SK-N-SH (cell line): ENCODE data around the gene CDH4. TPM values are rescaled to one million over a fixed set of nuclear protein-coding genes. Genes with fewer than 3 reads are reported as not detected.

ENCODE experiments used
- CTCF ChIA-PET: fragments of 300-600, 350-600 bp; formaldehyde crosslinking; extraction: SDS; loops from one replicate; lab custom pipeline; 2021; lab: Yijun Ruan, JAX
- POLR2A ChIA-PET: fragments of 350-600 bp; sonication (Branson Sonifier 250); formaldehyde crosslinking; extraction: SDS; loops from one replicate; lab custom pipeline; 2020; ENCODE audit warnings: antibody characterized with exemption, inconsistent platforms; lab: Yijun Ruan, JAX
- DNase-seq: peaks from one replicate; pipeline ENCODE4 v3.0.0; 2012
- H2AFZ ChIP-seq: fragments of 200-600 bp; sonication (generic); 2 replicates; pipeline ENCODE4 v1.8.1; 2016; ENCODE audit warnings: antibody characterized with exemption, mild to moderate bottlenecking, low read depth
- H3F3A ChIP-seq: fragments of 200-600 bp; sonication (generic); replicated peaks from 2 replicates; pipeline ENCODE3; 2016; ENCODE audit warnings: antibody characterized with exemption, mild to moderate bottlenecking; ENCODE audit not compliant: insufficient read depth
- H3K27ac ChIP-seq, 2 experiments: fragments of 200-500 bp in 1 of 2; fragments of 200-600 bp in 1 of 2; sonication (Bioruptor generic) in 1 of 2; sonication (generic), shearing (Covaris generic) in 1 of 2; 2 replicates each; pipeline versions ENCODE4 v1.5.1 to v1.6.1; 2014 to 2016; ENCODE audit warnings: low read depth in 2 of 2, inconsistent platforms in 1 of 2, low read length in 1 of 2, mild to moderate bottlenecking in 1 of 2, mixed read lengths in 1 of 2
- H3K27me3 ChIP-seq: fragments of 200-600 bp; sonication (generic), shearing (Covaris generic); 2 replicates; pipeline ENCODE4 v1.6.1; 2016; ENCODE audit warnings: mixed run types; ENCODE audit not compliant: insufficient read depth
- H3K36me3 ChIP-seq, 2 experiments: fragments of 200-500 bp in 1 of 2; fragments of 200-600 bp in 1 of 2; sonication (Bioruptor generic) in 1 of 2; sonication (generic) in 1 of 2; replicated peaks in 1 of 2; 2 replicates each; pipeline versions ENCODE3 to v1.5.1; 2014 to 2016; ENCODE audit warnings: low read length in 1 of 2, mild to moderate bottlenecking in 1 of 2; ENCODE audit not compliant: insufficient read depth in 2 of 2, control insufficient read depth in 1 of 2
- H3K4me1 ChIP-seq, 2 experiments: fragments of 200-500 bp in 1 of 2; fragments of 200-600 bp in 1 of 2; sonication (Bioruptor generic) in 1 of 2; sonication (generic), shearing (Covaris generic) in 1 of 2; 2 replicates each; pipeline versions ENCODE4 v1.5.1 to v1.6.1; 2014 to 2016; ENCODE audit warnings: low read depth in 1 of 2, low read length in 1 of 2, mixed run types in 1 of 2; ENCODE audit not compliant: insufficient read depth in 2 of 2, control insufficient read depth in 1 of 2
- H3K4me2 ChIP-seq: fragments of 200-600 bp; sonication (generic), shearing (Covaris generic); 2 replicates; pipeline ENCODE4 v1.6.1; 2017; ENCODE audit warnings: mixed run types
- H3K4me3 ChIP-seq, 2 experiments: fragments of 200-500 bp in 1 of 2; fragments of 200-600 bp in 1 of 2; sonication (Bioruptor generic) in 1 of 2; sonication (generic), shearing (Covaris generic) in 1 of 2; 2 replicates each; pipeline versions ENCODE4 v1.5.1 to v1.8.1; 2014 to 2016; ENCODE audit warnings: low read depth in 2 of 2, inconsistent platforms in 1 of 2, low read length in 1 of 2, mild to moderate bottlenecking in 1 of 2, mixed read lengths in 1 of 2, moderate library complexity in 1 of 2
- H3K79me2 ChIP-seq: fragments of 200-600 bp; sonication (generic); 2 replicates; pipeline ENCODE4 v1.8.1; 2017; ENCODE audit warnings: mild to moderate bottlenecking; ENCODE audit not compliant: insufficient read depth
- H3K9ac ChIP-seq: fragments of 200-600 bp; sonication (generic); 2 replicates; pipeline ENCODE4 v1.6.1; 2017; ENCODE audit warnings: mixed run types
- H3K9me2 ChIP-seq: fragments of 200-600 bp; sonication (generic); 2 replicates; pipeline ENCODE4 v1.6.1; 2017; ENCODE audit warnings: mixed run types
- H3K9me3 ChIP-seq: fragments of 200-600 bp; sonication (generic); 2 replicates; pipeline ENCODE4 v1.6.1; 2017; ENCODE audit warnings: mixed run types, mild to moderate bottlenecking, moderate library complexity
- H4K20me1 ChIP-seq: fragments of 200-600 bp; sonication (generic); 2 replicates; pipeline ENCODE4 v1.6.1; 2017; ENCODE audit warnings: mild to moderate bottlenecking, mixed run types; ENCODE audit not compliant: insufficient read depth
- CHD2 ChIP-seq: fragments of 150-350 bp; IDR thresholded peaks from 2 replicates; pipeline ENCODE4 v1.6.1; 2018; ENCODE audit warnings: low read length; ENCODE audit not compliant: partially characterized antibody
- EZH2phosphoT487 ChIP-seq: fragments of 200-600 bp; sonication (generic); IDR thresholded peaks from 2 replicates; pipeline ENCODE4 v1.6.1; 2017; ENCODE audit warnings: low read depth, mixed run types, mild to moderate bottlenecking, antibody characterized with exemption, moderate library complexity, borderline replicate concordance
- FOXJ3 ChIP-seq: sonication (generic); formaldehyde crosslinking; IDR thresholded peaks from 2 replicates; pipeline ENCODE4 v1.5.1; 2020; ENCODE audit warnings: mild to moderate bottlenecking, missing genetic modification reagents
- JUND ChIP-seq: IDR thresholded peaks from 2 replicates; pipeline ENCODE4 v1.4.0; 2012
- MEF2A ChIP-seq: IDR thresholded peaks from 2 replicates; pipeline ENCODE4 v1.4.0; 2012; ENCODE audit warnings: low read depth, borderline replicate concordance
- POLR2AphosphoS5 ChIP-seq: IDR thresholded peaks from 2 replicates; pipeline ENCODE4 v1.6.1; 2012; ENCODE audit warnings: low read depth, low read length
- RAD21 ChIP-seq: IDR thresholded peaks from 2 replicates; pipeline ENCODE4 v1.6.1; 2012; ENCODE audit warnings: mild to moderate bottlenecking, low read length
- RFX5 ChIP-seq: IDR thresholded peaks from 2 replicates; pipeline ENCODE4 v1.6.1; 2012; ENCODE audit warnings: mild to moderate bottlenecking, improper control_type of control experiment, low read length
- RXRA ChIP-seq: IDR thresholded peaks from 2 replicates; pipeline ENCODE4 v1.4.0; 2012; ENCODE audit warnings: low read depth, mild to moderate bottlenecking, borderline replicate concordance
- TEAD4 ChIP-seq: IDR thresholded peaks from 2 replicates; pipeline ENCODE4 v1.4.0; 2012; ENCODE audit warnings: mild to moderate bottlenecking, borderline replicate concordance; ENCODE audit not compliant: insufficient read depth
- WGBS: methylation state at CpG from one replicate; pipeline ENCODE4 v1.1.6; 2017; ENCODE audit warnings: low lambda C conversion rate; 5-methylcytosine and 5-hydroxymethylcytosine counted together
- polyA plus RNA-seq, 3 experiments: library from polyadenylated mRNA; depleted of rRNA; stranded (reverse); fragments of >200 nt; gene quantifications; 2 replicates each; pipeline ENCODE4 v1.2.3, GENCODE V29; 2012
- TF ChIP-seq, protein P1 (sequence below): fragments of 200-600 bp; sonication (generic); IDR thresholded peaks from 2 replicates; pipeline ENCODE4 v1.6.1; 2017; ENCODE audit warnings: antibody characterized with exemption, mild to moderate bottlenecking, moderate library complexity
- TF ChIP-seq, protein P2 (sequence below): IDR thresholded peaks from 2 replicates; pipeline ENCODE4 v1.4.0; 2012; ENCODE audit warnings: low read depth, borderline replicate concordance
- TF ChIP-seq, protein P3 (sequence below): IDR thresholded peaks from 2 replicates; pipeline ENCODE4; 2012
- TF ChIP-seq, protein P4 (sequence below): IDR thresholded peaks from 2 replicates; pipeline ENCODE4 v1.4.0; 2012; ENCODE audit warnings: low read depth

CDH4 gene
- polyA plus RNA-seq, 1 of the 3 experiments (the other 2 are of a cell fraction) = not detected

DNA sequence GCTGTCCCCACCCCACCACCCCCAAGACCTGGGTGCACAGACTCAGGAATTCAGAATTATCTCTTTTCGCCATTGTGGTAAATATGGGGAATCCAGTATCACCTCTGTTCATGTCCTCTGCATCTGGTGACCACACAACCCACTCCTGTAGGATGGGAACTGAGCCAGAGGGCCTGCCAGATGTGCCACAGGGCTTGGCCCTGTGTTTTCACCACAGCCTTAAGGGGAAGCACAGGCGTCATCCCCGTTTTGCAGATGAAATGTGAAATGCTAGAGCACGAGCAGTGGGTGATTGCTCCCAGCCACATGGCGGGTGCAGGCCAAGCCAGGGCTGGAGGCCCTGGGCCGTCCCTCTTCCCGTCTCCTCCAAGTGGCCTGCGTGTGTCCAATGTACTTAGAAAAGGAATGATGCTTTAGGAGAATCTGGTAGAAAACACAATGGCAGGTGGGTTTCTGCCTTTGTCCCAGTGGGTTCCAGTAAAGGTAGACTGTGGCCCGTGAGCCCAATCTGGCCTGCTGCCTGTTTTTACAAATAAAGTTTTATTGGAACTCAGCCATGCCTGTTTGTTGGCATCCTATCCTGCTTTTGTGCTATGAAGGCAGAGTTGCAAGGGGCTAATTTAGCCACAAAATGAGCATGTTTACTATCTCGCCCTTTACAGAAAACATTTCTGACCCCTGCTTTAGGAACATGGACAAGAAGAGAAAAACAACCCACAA, 309.2 kb downstream of the CDH4 start:
- no peaks in the 10 kb centered on the region for H3K9me3 ChIP-seq
- no peak overlapping the region for H3K9ac ChIP-seq
- H3K27ac ChIP-seq = no peak overlapping the region
- no peaks in the 10 kb centered on the region for H3K9me2 ChIP-seq
- H4K20me1 ChIP-seq = no peaks in the 10 kb centered on the region
- POLR2A ChIA-PET = no interaction called here
- H3F3A ChIP-seq = no peaks in the 10 kb centered on the region
- no peak for DNase-seq
- CTCF ChIA-PET = no interaction called here
- H3K27me3 ChIP-seq = no peaks in the 10 kb centered on the region
- no peaks in the 10 kb centered on the region for H3K79me2 ChIP-seq
- no peaks in the 10 kb centered on the region for H3K4me1 ChIP-seq
- no peaks in the 10 kb centered on the region for H3K36me3 ChIP-seq
- no peak for TF ChIP-seq FOXJ3 (CRISPR knock-in tag)
- no peak for TF ChIP-seq JUND
- no peak for TF ChIP-seq TEAD4
- TF ChIP-seq RXRA = no peak
- no peak for TF ChIP-seq EZH2phosphoT487
- no peak for TF ChIP-seq POLR2AphosphoS5
- TF ChIP-seq, protein P1, sequence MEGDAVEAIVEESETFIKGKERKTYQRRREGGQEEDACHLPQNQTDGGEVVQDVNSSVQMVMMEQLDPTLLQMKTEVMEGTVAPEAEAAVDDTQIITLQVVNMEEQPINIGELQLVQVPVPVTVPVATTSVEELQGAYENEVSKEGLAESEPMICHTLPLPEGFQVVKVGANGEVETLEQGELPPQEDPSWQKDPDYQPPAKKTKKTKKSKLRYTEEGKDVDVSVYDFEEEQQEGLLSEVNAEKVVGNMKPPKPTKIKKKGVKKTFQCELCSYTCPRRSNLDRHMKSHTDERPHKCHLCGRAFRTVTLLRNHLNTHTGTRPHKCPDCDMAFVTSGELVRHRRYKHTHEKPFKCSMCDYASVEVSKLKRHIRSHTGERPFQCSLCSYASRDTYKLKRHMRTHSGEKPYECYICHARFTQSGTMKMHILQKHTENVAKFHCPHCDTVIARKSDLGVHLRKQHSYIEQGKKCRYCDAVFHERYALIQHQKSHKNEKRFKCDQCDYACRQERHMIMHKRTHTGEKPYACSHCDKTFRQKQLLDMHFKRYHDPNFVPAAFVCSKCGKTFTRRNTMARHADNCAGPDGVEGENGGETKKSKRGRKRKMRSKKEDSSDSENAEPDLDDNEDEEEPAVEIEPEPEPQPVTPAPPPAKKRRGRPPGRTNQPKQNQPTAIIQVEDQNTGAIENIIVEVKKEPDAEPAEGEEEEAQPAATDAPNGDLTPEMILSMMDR = no peak
- TF ChIP-seq, protein P2, sequence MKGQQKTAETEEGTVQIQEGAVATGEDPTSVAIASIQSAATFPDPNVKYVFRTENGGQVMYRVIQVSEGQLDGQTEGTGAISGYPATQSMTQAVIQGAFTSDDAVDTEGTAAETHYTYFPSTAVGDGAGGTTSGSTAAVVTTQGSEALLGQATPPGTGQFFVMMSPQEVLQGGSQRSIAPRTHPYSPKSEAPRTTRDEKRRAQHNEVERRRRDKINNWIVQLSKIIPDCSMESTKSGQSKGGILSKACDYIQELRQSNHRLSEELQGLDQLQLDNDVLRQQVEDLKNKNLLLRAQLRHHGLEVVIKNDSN = no peak
- no peak for TF ChIP-seq MEF2A
- TF ChIP-seq CHD2 = no peak
- no peak overlapping the region for H3K4me3 ChIP-seq
- no peak overlapping the region for H3K4me2 ChIP-seq
- no peak overlapping the region for H2AFZ ChIP-seq
- WGBS = 58% methylated on average over 9 of the region's 10 CpGs

DNA sequence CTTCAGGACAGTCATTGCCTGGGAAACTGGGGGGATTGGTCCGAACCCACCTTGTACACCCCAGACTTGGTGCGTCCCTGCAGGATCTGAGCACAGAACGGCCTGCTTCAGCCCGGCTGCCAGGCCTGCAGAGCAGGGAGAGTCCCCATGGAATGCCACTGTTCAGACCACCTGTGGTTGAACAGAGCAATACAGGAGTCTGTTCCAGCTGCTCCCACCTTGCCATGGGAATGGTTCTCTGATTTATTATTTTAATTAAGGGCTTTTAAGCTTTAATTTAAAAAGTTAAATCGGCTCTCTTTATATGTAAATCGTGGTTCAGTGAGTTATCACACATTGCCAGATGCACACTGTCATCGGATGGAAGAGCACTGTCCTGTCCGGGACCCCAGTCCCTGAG, 310.4 kb downstream of the CDH4 start:
- Histone ChIP-seq H3K4me1 (no peaks in the 10 kb centered on the region), H3K9me2 (no peaks in the 10 kb centered on the region), H3K9ac (no peak overlapping the region), H3K27me3 (no peaks in the 10 kb centered on the region), H3K79me2 (no peaks in the 10 kb centered on the region), H4K20me1 (no peaks in the 10 kb centered on the region)
- DNase-seq = no peak
- CTCF ChIA-PET = interaction anchor here (1.0 kb wide), 1 partner anchor 17 kb away, joined by 3 read pairs; no protein-coding TSS in a partner anchor
- TF ChIP-seq TEAD4 = no peak
- no peak for TF ChIP-seq RAD21
- TF ChIP-seq POLR2AphosphoS5 = no peak
- no peak for TF ChIP-seq RFX5
- TF ChIP-seq, protein P3, sequence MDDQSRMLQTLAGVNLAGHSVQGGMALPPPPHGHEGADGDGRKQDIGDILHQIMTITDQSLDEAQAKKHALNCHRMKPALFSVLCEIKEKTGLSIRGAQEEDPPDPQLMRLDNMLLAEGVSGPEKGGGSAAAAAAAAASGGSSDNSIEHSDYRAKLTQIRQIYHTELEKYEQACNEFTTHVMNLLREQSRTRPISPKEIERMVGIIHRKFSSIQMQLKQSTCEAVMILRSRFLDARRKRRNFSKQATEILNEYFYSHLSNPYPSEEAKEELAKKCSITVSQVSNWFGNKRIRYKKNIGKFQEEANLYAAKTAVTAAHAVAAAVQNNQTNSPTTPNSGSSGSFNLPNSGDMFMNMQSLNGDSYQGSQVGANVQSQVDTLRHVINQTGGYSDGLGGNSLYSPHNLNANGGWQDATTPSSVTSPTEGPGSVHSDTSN = no peak
- TF ChIP-seq, protein P4, sequence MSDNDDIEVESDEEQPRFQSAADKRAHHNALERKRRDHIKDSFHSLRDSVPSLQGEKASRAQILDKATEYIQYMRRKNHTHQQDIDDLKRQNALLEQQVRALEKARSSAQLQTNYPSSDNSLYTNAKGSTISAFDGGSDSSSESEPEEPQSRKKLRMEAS = no peak
- TF ChIP-seq, all 33 proteins: peak for 0
- Histone ChIP-seq H3F3A (no peaks in the 10 kb centered on the region), H3K9me3 (no peaks in the 10 kb centered on the region), H3K27ac (no peak overlapping the region), H3K4me3 (no peak overlapping the region), H3K4me2 (no peak overlapping the region), H3K36me3 (no peaks in the 10 kb centered on the region), H2AFZ (no peak overlapping the region)
- POLR2A ChIA-PET = no interaction called here
- 35% methylated on average over 7 of the region's 8 CpGs for WGBS
